GM12865 (cell line): ENCODE results near the gene MARVELD1.

Experiments used
- DNase-seq: peaks from one replicate; pipeline ENCODE4 v3.0.0; 2010; ENCODE audit warnings: low read depth
- H3K4me3 ChIP-seq: 2 replicates; pipeline ENCODE4 v1.5.1; 2011; ENCODE audit warnings: mild to moderate bottlenecking, low read depth, low read length, control low read depth
- CTCF ChIP-seq: IDR thresholded peaks from 2 replicates; pipeline ENCODE4 v1.5.1; 2011; ENCODE audit warnings: low read length, control low read depth, low read depth, inconsistent platforms; ENCODE audit not compliant: insufficient read depth; ENCODE audit errors: missing control alignments

Gene MARVELD1

GRCh38 chr10:97713339-97713825 lies at the start of gene MARVELD1:
TSS of gene MARVELD1 (plus strand) at chr10:97713730. CDS start at chr10:97713877, 147 bp downstream.
- H3K4me3 ChIP-seq, result peak within 1 kb of the TSS; percentile 80
- peak; percentile 38 for DNase-seq
- no peak for TF ChIP-seq CTCF

GRCh38 chr10:97664282-97664850 lies 49.2 kb upstream of the MARVELD1 start:
- TF ChIP-seq CTCF, result no peak
- DNase-seq, result no peak

GRCh38 chr10:97666992-97667391 lies 46.5 kb upstream of the MARVELD1 start:
- DNase-seq, result no peak
- TF ChIP-seq CTCF, result no peak
- H3K4me3 ChIP-seq, result no peak overlapping the region

More at GRCh38 chr10:97664282-97664850, 49.2 kb upstream of the MARVELD1 start:
- no peak overlapping the region for H3K4me3 ChIP-seq

- H3K4me3 ChIP-seq, result no peak overlapping the region
- no peak for DNase-seq
- TF ChIP-seq CTCF, result no peak
These were observed 46.1 kb upstream of the MARVELD1 start for GRCh38 chr10:97667463-97667862.

GRCh38 chr10:97669571-97669970 lies 44.0 kb upstream of the MARVELD1 start:
- H3K4me3 ChIP-seq, result no peak overlapping the region
- TF ChIP-seq CTCF, result no peak
- DNase-seq, result no peak

- DNase-seq, result no peak
- TF ChIP-seq CTCF, result no peak
- H3K4me3 ChIP-seq, result no peak overlapping the region
These were observed 39.6 kb upstream of the MARVELD1 start for GRCh38 chr10:97673736-97674525.

GRCh38 chr10:97675222-97675621 lies 38.3 kb upstream of the MARVELD1 start:
- DNase-seq, result no peak
- no peak for TF ChIP-seq CTCF
- H3K4me3 ChIP-seq, result no peak overlapping the region
